ENCODE results near the gene ALLC.

The ALLC gene

GRCh38 chr2:3682811-3683210 lies 24.8 kb downstream of the ALLC start:
- Histone ChIP-seq H2AFZ (ENCODE audit: low read length) (no peak overlapping the region), H3K9ac (ENCODE audit: low read depth, low read length, poor library complexity, severe bottlenecking) (no peak overlapping the region), H3F3A (ENCODE audit: low read depth) (no peaks in the 10 kb centered on the region), H3K4me1 (ENCODE audit: insufficient read depth, low read length, poor library complexity, severe bottlenecking) (no peaks in the 10 kb centered on the region), H3K79me2 (ENCODE audit: insufficient read depth, low read length) (no peaks in the 10 kb centered on the region), H3K4me2 (ENCODE audit: low read depth, low read length, poor library complexity, severe bottlenecking) (no peak overlapping the region), H3K9me3 (ENCODE audit: insufficient read depth, low read depth, low read length) (no peaks in the 10 kb centered on the region; the same call in 1 of the 2 replicates), H3K36me3 (ENCODE audit: insufficient read depth, low read length) (no peaks in the 10 kb centered on the region), H3K27me3 (ENCODE audit: insufficient read depth, low read length, poor library complexity, severe bottlenecking) (no peaks in the 10 kb centered on the region), H3K9me2 (replicated peaks; ENCODE audit: low read depth, low read length) (no peaks in the 10 kb centered on the region), H4K20me1 (ENCODE audit: insufficient read depth, low read length, poor library complexity, severe bottlenecking) (no peaks in the 10 kb centered on the region), H3K4me3 (ENCODE audit: low read length, poor library complexity, severe bottlenecking) (no peak overlapping the region)
- TF ChIP-seq CTCF (conservative IDR thresholded peaks at IDR 0.05; ENCODE audit: low read length) (no peak), EZH2phosphoT487 (IDR thresholded peaks at IDR 0.05; ENCODE audit: borderline replicate concordance) (no peak)

GRCh38 chr2:3683748-3684454 lies 25.9 kb downstream of the ALLC start:
- Histone ChIP-seq H2AFZ (ENCODE audit: low read length) (no peak overlapping the region), H3K4me2 (ENCODE audit: low read depth, low read length, poor library complexity, severe bottlenecking) (no peak overlapping the region), H3K27me3 (ENCODE audit: insufficient read depth, low read length, poor library complexity, severe bottlenecking) (no peaks in the 10 kb centered on the region), H3K79me2 (ENCODE audit: insufficient read depth, low read length) (no peaks in the 10 kb centered on the region), H3K9me3 (ENCODE audit: insufficient read depth, low read depth, low read length) (no peaks in the 10 kb centered on the region), H3K4me3 (ENCODE audit: low read length, poor library complexity, severe bottlenecking) (no peak overlapping the region), H3K4me1 (ENCODE audit: insufficient read depth, low read length, poor library complexity, severe bottlenecking) (no peaks in the 10 kb centered on the region), H4K20me1 (ENCODE audit: insufficient read depth, low read length, poor library complexity, severe bottlenecking) (no peaks in the 10 kb centered on the region), H3F3A (ENCODE audit: low read depth) (no peaks in the 10 kb centered on the region), H3K9ac (ENCODE audit: low read depth, low read length, poor library complexity, severe bottlenecking) (no peak overlapping the region), H3K36me3 (ENCODE audit: insufficient read depth, low read length) (no peaks in the 10 kb centered on the region), H3K9me2 (replicated peaks; ENCODE audit: low read depth, low read length) (no peaks in the 10 kb centered on the region)
- TF ChIP-seq CTCF (conservative IDR thresholded peaks at IDR 0.05; ENCODE audit: low read length), result no peak
- no peak for TF ChIP-seq EZH2phosphoT487 (IDR thresholded peaks at IDR 0.05; ENCODE audit: borderline replicate concordance)

GRCh38 chr2:3689998-3690748 lies 32.2 kb downstream of the ALLC start:
- no peak overlapping the region for H3K4me2 ChIP-seq (ENCODE audit: low read depth, low read length, poor library complexity, severe bottlenecking)
- H3K4me1 ChIP-seq (ENCODE audit: insufficient read depth, low read length, poor library complexity, severe bottlenecking), result no peaks in the 10 kb centered on the region
- no peak overlapping the region for H3K9ac ChIP-seq (ENCODE audit: low read depth, low read length, poor library complexity, severe bottlenecking)
- no peak overlapping the region for H2AFZ ChIP-seq (ENCODE audit: low read length)
- no peaks in the 10 kb centered on the region for H3K79me2 ChIP-seq (ENCODE audit: insufficient read depth, low read length)
- H4K20me1 ChIP-seq (ENCODE audit: insufficient read depth, low read length, poor library complexity, severe bottlenecking), result no peaks in the 10 kb centered on the region
- TF ChIP-seq CTCF (conservative IDR thresholded peaks at IDR 0.05; ENCODE audit: low read length) (no peak), EZH2phosphoT487 (IDR thresholded peaks at IDR 0.05; ENCODE audit: borderline replicate concordance) (no peak)
- no peaks in the 10 kb centered on the region for H3K27me3 ChIP-seq (ENCODE audit: insufficient read depth, low read length, poor library complexity, severe bottlenecking)
- H3K4me3 ChIP-seq (ENCODE audit: low read length, poor library complexity, severe bottlenecking), result no peak overlapping the region
- no peaks in the 10 kb centered on the region for H3K36me3 ChIP-seq (ENCODE audit: insufficient read depth, low read length)
- no peaks in the 10 kb centered on the region for H3F3A ChIP-seq (ENCODE audit: low read depth)
- no peaks in the 10 kb centered on the region for H3K9me2 ChIP-seq (replicated peaks; ENCODE audit: low read depth, low read length)
- 0 out of 2 replicates have a peak, but pooled peaks cover 6% of the 10 kb centered on the region for H3K9me3 ChIP-seq (ENCODE audit: insufficient read depth, low read depth, low read length)

Data from Loucy (cell line).